H9 (cell line): ENCODE measurements around the gene MX2. TPM values are rescaled to one million over a fixed set of nuclear protein-coding genes. Genes with fewer than 3 reads are reported as not detected.

ENCODE experiments used
- DNase-seq: peaks from one replicate; pipeline ENCODE4 v3.0.0-alpha.2; 2017
- H2AFZ ChIP-seq: one replicate; pipeline ENCODE4 v1.6.1; 2013; ENCODE audit warnings: mild to moderate bottlenecking, low read length, control low read depth, moderate library complexity
- H2AK5ac ChIP-seq: 2 replicates; pipeline ENCODE4 v1.6.1; 2013; ENCODE audit warnings: low read length, control low read depth, mixed read lengths; ENCODE audit not compliant: insufficient read length
- H2BK120ac ChIP-seq: one replicate; pipeline ENCODE4 v1.6.1; 2013; ENCODE audit warnings: low read depth, mild to moderate bottlenecking, low read length, control low read depth, inconsistent platforms; ENCODE audit not compliant: poor library complexity, severe bottlenecking
- H2BK12ac ChIP-seq: 2 replicates; pipeline ENCODE4 v1.6.1; 2013; ENCODE audit warnings: low read length, control low read depth, mixed read lengths, low read depth; ENCODE audit not compliant: insufficient read length
- H2BK15ac ChIP-seq: 2 replicates; pipeline ENCODE4 v1.6.1; 2013; ENCODE audit warnings: low read depth, low read length, control low read depth
- H2BK20ac ChIP-seq: one replicate; pipeline ENCODE4 v1.6.1; 2013; ENCODE audit warnings: low read depth, mild to moderate bottlenecking, low read length, control low read depth, inconsistent platforms; ENCODE audit not compliant: poor library complexity, severe bottlenecking
- H2BK5ac ChIP-seq: 2 replicates; pipeline ENCODE4 v1.6.1; 2013; ENCODE audit warnings: low read length, control low read depth, mixed read lengths; ENCODE audit not compliant: insufficient read length
- H3K14ac ChIP-seq: 2 replicates; pipeline ENCODE4 v1.6.1; 2013; ENCODE audit warnings: low read length, control low read depth; ENCODE audit not compliant: insufficient read depth
- H3K18ac ChIP-seq: 2 replicates; pipeline ENCODE4 v1.6.1; 2013; ENCODE audit warnings: low read depth, mild to moderate bottlenecking, mixed read lengths, low read length, control low read depth; ENCODE audit not compliant: insufficient read length
- H3K23ac ChIP-seq: 2 replicates; pipeline ENCODE4 v1.6.1; 2013; ENCODE audit warnings: low read length, control low read depth, mixed read lengths, low read depth; ENCODE audit not compliant: insufficient read length
- H3K23me2 ChIP-seq: 2 replicates; pipeline ENCODE4 v1.6.1; 2013; ENCODE audit warnings: low read depth, mild to moderate bottlenecking, mixed read lengths, low read length, control low read depth; ENCODE audit not compliant: insufficient read length, poor library complexity, severe bottlenecking
- H3K27ac ChIP-seq: 2 replicates; pipeline ENCODE4 v1.5.1; 2013; ENCODE audit warnings: low read length, control low read depth, mixed read lengths, low read depth; ENCODE audit not compliant: insufficient read length
- H3K27me3 ChIP-seq: 2 replicates; pipeline ENCODE4 v1.6.1; 2013; ENCODE audit warnings: low read length, control low read depth, inconsistent platforms; ENCODE audit not compliant: insufficient read depth
- H3K4ac ChIP-seq: 2 replicates; pipeline ENCODE4 v1.6.1; 2013; ENCODE audit warnings: low read depth, mild to moderate bottlenecking, control low read depth, inconsistent platforms, low read length, moderate library complexity
- H3K4me1 ChIP-seq: 2 replicates; pipeline ENCODE4 v1.6.1; 2013; ENCODE audit warnings: low read length, control low read depth, inconsistent platforms; ENCODE audit not compliant: insufficient read depth
- H3K4me2 ChIP-seq: 2 replicates; pipeline ENCODE4 v1.6.1; 2013; ENCODE audit warnings: low read length, control low read depth, mixed read lengths; ENCODE audit not compliant: insufficient read length, insufficient read depth
- H3K56ac ChIP-seq: 2 replicates; pipeline ENCODE4 v1.6.1; 2013; ENCODE audit warnings: low read depth, mild to moderate bottlenecking, mixed read lengths, low read length, control low read depth; ENCODE audit not compliant: insufficient read length
- H3K79me1 ChIP-seq: 2 replicates; pipeline ENCODE4 v1.6.1; 2013; ENCODE audit warnings: low read depth, mild to moderate bottlenecking, moderate library complexity, low read length, control low read depth, inconsistent platforms; ENCODE audit not compliant: insufficient read depth, poor library complexity, severe bottlenecking
- H3K79me2 ChIP-seq: 2 replicates; pipeline ENCODE4 v1.6.1; 2013; ENCODE audit warnings: low read length, control low read depth, inconsistent platforms; ENCODE audit not compliant: insufficient read depth
- H3K9ac ChIP-seq: 2 replicates; pipeline ENCODE4 v1.6.1; 2013; ENCODE audit warnings: low read length, control low read depth, mixed read lengths; ENCODE audit not compliant: insufficient read length; ENCODE audit errors: extremely low read depth
- H3K9me3 ChIP-seq: one replicate; pipeline ENCODE4 v1.6.1; 2013; ENCODE audit warnings: low read depth, low read length, inconsistent platforms; ENCODE audit not compliant: control insufficient read depth
- H3T11ph ChIP-seq: one replicate; pipeline ENCODE4 v1.6.1; 2013; ENCODE audit warnings: mild to moderate bottlenecking, low read length, control low read depth, inconsistent platforms
- H4K20me1 ChIP-seq: one replicate; pipeline ENCODE4 v1.6.1; 2013; ENCODE audit not compliant: control insufficient read depth, insufficient read length, insufficient read depth
- H4K5ac ChIP-seq: 2 replicates; pipeline ENCODE4 v1.6.1; 2013; ENCODE audit warnings: low read depth, mild to moderate bottlenecking, mixed read lengths, low read length, control low read depth; ENCODE audit not compliant: insufficient read length
- H4K8ac ChIP-seq: replicated peaks from 2 replicates; pipeline ENCODE4 v1.6.1; 2013; ENCODE audit warnings: low read length, control low read depth, mixed read lengths, low read depth; ENCODE audit not compliant: insufficient read length
- H4K91ac ChIP-seq: 2 replicates; pipeline ENCODE4 v1.6.1; 2013; ENCODE audit warnings: low read depth, mild to moderate bottlenecking, moderate library complexity, mixed read lengths, low read length, control low read depth; ENCODE audit not compliant: insufficient read length
- H3K27ac Mint-ChIP-seq, 3 experiments: 2 replicates in 2 of 3; 3 replicates in 1 of 3; pipeline ENCODE4 v1.8.0; 2020 to 2021; ENCODE audit warnings: mixed read lengths in 3 of 3, mild to moderate bottlenecking in 1 of 3, moderate library complexity in 1 of 3
- H3K27me3 Mint-ChIP-seq: 2 replicates; pipeline ENCODE4 v1.8.0; 2021; ENCODE audit warnings: low read depth, mild to moderate bottlenecking, moderate library complexity, mixed read lengths
- H3K36me3 Mint-ChIP-seq, 3 experiments: 2 replicates in 2 of 3; 3 replicates in 1 of 3; pipeline ENCODE4 v1.8.0; 2020 to 2021; ENCODE audit warnings: low read depth in 3 of 3, mixed read lengths in 3 of 3; ENCODE audit not compliant: insufficient read depth in 1 of 3
- H3K4me1 Mint-ChIP-seq, 2 experiments: 2 replicates each; pipeline ENCODE4 v1.8.0; 2020; ENCODE audit warnings: mixed read lengths in 2 of 2
- H3K4me3 Mint-ChIP-seq, 2 experiments: 2 replicates in 1 of 2; 3 replicates in 1 of 2; pipeline ENCODE4 v1.8.0; 2020 to 2021; ENCODE audit warnings: mild to moderate bottlenecking in 2 of 2, mixed read lengths in 2 of 2, moderate library complexity in 1 of 2
- H3K9me3 Mint-ChIP-seq, 2 experiments: 2 replicates in 1 of 2; 3 replicates in 1 of 2; pipeline ENCODE4 v1.8.0; 2020; ENCODE audit warnings: mild to moderate bottlenecking in 2 of 2, mixed read lengths in 2 of 2, moderate library complexity in 1 of 2
- CTCF ChIP-seq: fragments of 200-600 bp; sonication (generic); conservative IDR thresholded peaks from 3 replicates; pipeline ENCODE4 v1.8.0; 2021; ENCODE audit warnings: antibody characterized with exemption, mild to moderate bottlenecking
- WGBS: extraction: QIAGEN DNeasy Blood & Tissue Kit; methylation state at CpG from one replicate; pipeline ENCODE4 v1.1.7; 2013; ENCODE audit warnings: missing lambda C conversion rate, low lambda C conversion rate, mixed read lengths; ENCODE audit not compliant: insufficient read length; ENCODE audit errors: extremely low coverage; 5-methylcytosine and 5-hydroxymethylcytosine counted together
- total RNA-seq: library from RNA; stranded (reverse); gene quantifications from 2 replicates; pipeline ENCODE4 v1.2.1, GENCODE V29; 2021

MX2 gene
- total RNA-seq, 1 experiment from 2014 or later: 1.8 TPM

- peaks cover 4% of the 10 kb centered on the region; the same call in 1 of the 2 replicates for H3K27me3 Mint-ChIP-seq
- no peaks in the 10 kb centered on the region for H3K79me2 ChIP-seq
- H2BK12ac ChIP-seq: no peak overlapping the region
- H4K91ac ChIP-seq: no peak overlapping the region
- no peaks in the 10 kb centered on the region for H3K9me3 Mint-ChIP-seq
- no peak overlapping the region for H2AK5ac ChIP-seq
- H2BK5ac ChIP-seq: no peak overlapping the region
- no peak overlapping the region for H3K27ac Mint-ChIP-seq
- DNase-seq: no peak
- no peaks in the 10 kb centered on the region for H3K4me1 ChIP-seq
- no peaks in the 10 kb centered on the region for H3K27me3 ChIP-seq
- H3K23ac ChIP-seq: no peak overlapping the region
- no peak overlapping the region for H2AFZ ChIP-seq
- H3K36me3 Mint-ChIP-seq: no peaks in the 10 kb centered on the region
- no peak overlapping the region for H4K5ac ChIP-seq
- H3K4ac ChIP-seq: no peak overlapping the region
- no peaks in the 10 kb centered on the region for H3K23me2 ChIP-seq
- no peak overlapping the region for H3K4me2 ChIP-seq
- no CpG with 5 or more reads among the region's 16 CpGs for WGBS
- no peak overlapping the region for H2BK120ac ChIP-seq
- no peaks in the 10 kb centered on the region for H3K79me1 ChIP-seq
- H2BK20ac ChIP-seq: no peak overlapping the region
- H3T11ph ChIP-seq: no peak overlapping the region
- no peak overlapping the region for H3K56ac ChIP-seq
- no peak for TF ChIP-seq CTCF
- H2BK15ac ChIP-seq: no peak overlapping the region
- H3K18ac ChIP-seq: no peak overlapping the region
- no peaks in the 10 kb centered on the region for H3K4me1 Mint-ChIP-seq
- H3K9me3 ChIP-seq: no peaks in the 10 kb centered on the region
- no peak overlapping the region for H4K8ac ChIP-seq
- H3K14ac ChIP-seq: no peak overlapping the region
- no peak overlapping the region for H3K27ac ChIP-seq
- no peak overlapping the region for H3K9ac ChIP-seq
- H3K4me3 Mint-ChIP-seq: no peak overlapping the region
- H4K20me1 ChIP-seq: no peaks in the 10 kb centered on the region
Measured at GRCh38 chr21:41350436-41351155, 11.2 kb upstream of the MX2 start.
